ENCODE measurements around the gene SIK3.

SIK3 gene

DNA sequence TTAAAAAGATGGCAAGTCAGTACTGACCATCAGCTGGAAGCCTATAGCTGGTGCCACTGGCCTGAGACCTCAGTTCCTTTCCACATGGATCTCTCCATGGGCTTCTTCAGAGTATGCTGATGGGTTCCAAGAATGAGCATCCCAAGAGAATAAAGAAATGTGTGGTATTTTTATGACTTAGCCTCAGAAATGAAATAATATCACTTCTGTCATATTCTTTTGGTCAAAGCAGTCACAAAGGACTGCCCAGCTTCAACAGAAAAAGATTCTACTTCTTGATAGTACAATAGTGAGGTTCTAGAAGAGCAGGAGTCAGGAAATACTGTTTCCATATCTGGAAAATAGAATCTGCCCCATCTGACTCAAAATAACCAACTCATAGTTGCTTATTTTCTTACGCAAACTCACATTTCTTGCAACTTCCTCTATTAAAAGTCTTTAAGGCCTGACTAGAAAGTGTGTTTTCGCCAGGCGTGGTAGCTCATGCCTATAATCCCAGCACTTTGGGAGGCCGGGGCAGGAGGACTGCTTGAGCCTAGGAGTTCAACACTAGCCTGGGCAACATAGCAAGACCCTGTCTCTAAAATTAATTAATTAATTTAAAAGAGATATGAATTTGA lies 116.9 kb downstream of the SIK3 start:
- no peaks in the 10 kb centered on the region for H3K27me3 ChIP-seq (ENCODE audit: insufficient read depth, poor library complexity, severe bottlenecking)
- TF ChIP-seq SPI1 (IDR thresholded peaks at IDR 0.05; ENCODE audit: borderline replicate concordance, low read depth) (peak; percentile 61; the same call in 1 of the 2 replicates), REST (IDR thresholded peaks at IDR 0.05; ENCODE audit: insufficient replicate concordance, low read depth) (no peak)
- peak; percentile 61 to 76 for DNase-seq (ENCODE audit: low read depth in 1 of 2, low spot score in 1 of 2)
- no peak overlapping the region for H3K4me3 ChIP-seq (replicated peaks; ENCODE audit: insufficient read depth, low read length)
- peak overlapping the region; percentile 73 for H3K27ac ChIP-seq (replicated peaks)

GRCh38 chr11:116980136-116980793 lies 118.0 kb downstream of the SIK3 start:
- DNase-seq (ENCODE audit: low read depth in 1 of 2, low spot score in 1 of 2) = peak in 1 of 2 experiments; percentile 40

DNA sequence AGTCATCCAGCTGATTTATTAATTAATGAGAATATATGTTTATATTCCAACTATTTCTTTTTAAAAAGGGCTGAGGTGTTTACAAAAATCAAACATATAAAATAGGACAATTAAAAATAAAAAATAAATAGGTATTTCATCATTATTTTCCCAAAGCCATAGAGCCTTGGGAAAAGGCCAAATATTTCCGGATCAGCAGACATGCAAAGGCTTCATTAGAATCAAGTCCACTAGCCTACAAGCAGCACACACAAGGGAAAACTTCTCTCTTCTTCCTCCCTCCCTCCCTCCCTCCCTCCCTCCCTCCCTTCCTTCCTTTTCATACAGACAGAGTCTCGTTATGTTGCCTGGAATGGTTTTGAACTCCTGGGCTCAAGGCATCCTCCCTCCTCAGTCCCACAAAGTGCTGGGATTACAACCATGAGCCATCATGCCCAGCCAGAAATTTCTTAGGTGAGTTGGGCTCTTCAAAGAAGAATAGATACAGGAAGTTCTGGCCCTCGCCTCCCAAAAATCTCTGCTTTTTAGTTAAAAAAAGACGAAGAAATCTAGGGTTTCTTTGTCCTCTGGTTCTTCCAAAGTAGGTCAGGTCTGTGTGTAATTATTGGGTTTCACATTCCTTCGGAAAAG lies 121.2 kb downstream of the SIK3 start:
- no peak for TF ChIP-seq GABPA (IDR thresholded peaks at IDR 0.05; ENCODE audit: low read depth)
- TF ChIP-seq SPI1 (IDR thresholded peaks at IDR 0.05; ENCODE audit: borderline replicate concordance, low read depth) = no peak
- TF ChIP-seq REST (IDR thresholded peaks at IDR 0.05; ENCODE audit: insufficient replicate concordance, low read depth) = no peak
- TF ChIP-seq POLR2AphosphoS5 (IDR thresholded peaks at IDR 0.05; ENCODE audit: low read depth) = no peak
- no peak for TF ChIP-seq CTCF (IDR thresholded peaks at IDR 0.05; ENCODE audit: insufficient read depth, low read length)
- Histone ChIP-seq H3K4me3 (replicated peaks; ENCODE audit: insufficient read depth, low read length) (no peak overlapping the region), H3K27me3 (ENCODE audit: insufficient read depth, poor library complexity, severe bottlenecking) (no peaks in the 10 kb centered on the region), H3K27ac (replicated peaks) (no peak overlapping the region)
- DNase-seq (ENCODE audit: low read depth in 1 of 2, low spot score in 1 of 2) = no peak

More at GRCh38 chr11:116980136-116980793, 118.0 kb downstream of the SIK3 start:
- TF ChIP-seq CTCF (IDR thresholded peaks at IDR 0.05; ENCODE audit: insufficient read depth, low read length) (no peak), GABPA (IDR thresholded peaks at IDR 0.05; ENCODE audit: low read depth) (no peak), SPI1 (IDR thresholded peaks at IDR 0.05; ENCODE audit: borderline replicate concordance, low read depth) (no peak), REST (IDR thresholded peaks at IDR 0.05; ENCODE audit: insufficient replicate concordance, low read depth) (no peak), POLR2AphosphoS5 (IDR thresholded peaks at IDR 0.05; ENCODE audit: low read depth) (no peak)
- Histone ChIP-seq H3K27me3 (ENCODE audit: insufficient read depth, poor library complexity, severe bottlenecking) (no peaks in the 10 kb centered on the region), H3K4me3 (replicated peaks; ENCODE audit: insufficient read depth, low read length) (no peak overlapping the region), H3K27ac (replicated peaks) (peak overlapping the region; percentile 73)

All from HL-60 (cell line).